Pancreas (tissue), 10 donors: ENCODE measurements around the gene ALX3. TPM values are rescaled to one million over a fixed set of nuclear protein-coding genes. Genes with fewer than 3 reads are reported as not detected.
A peak's percentile ranks its signal among the peaks of the same experiment; 100 is the strongest.

ENCODE experiments used
- ATAC-seq, 4 donors: fragments of 200-7000 bp; cut with Tn5 transposase; one replicate each; pipeline versions ENCODE4 v1.8.0 to v1.9.1; 2020; ENCODE audit warnings: mild to moderate bottlenecking in 4 of 4, moderate library complexity in 4 of 4
- DNase-seq, 6 donors: peaks; one replicate each; pipeline ENCODE4 v3.0.0-alpha.2; 2020
- FAIRE-seq: peaks from 2 replicates; lab custom pipeline; 2012; peaks lifted over from hg19 to GRCh38; lab: Jason Lieb, UNC
- H3K27ac ChIP-seq, 4 donors: fragments of 200-600 bp; sonication (generic); 1 replicate in 3 of 4; 2 replicates in 1 of 4; pipeline versions ENCODE4 v1.5.0 to v1.8.0; 2020
- H3K27me3 ChIP-seq, 4 donors: fragments of 200-600 bp; one replicate each; pipeline ENCODE4 v1.8.0; 2021
- H3K36me3 ChIP-seq, 3 donors: fragments of 200-600 bp; sonication (generic) in 1 of 3; one replicate each; pipeline versions ENCODE4 v1.5.0 to v1.8.0; 2020 to 2021
- H3K4me1 ChIP-seq, 3 donors: fragments of 200-600 bp; one replicate each; pipeline ENCODE4 v1.8.0; 2021
- H3K4me3 ChIP-seq, 4 donors: fragments of 200-600 bp; sonication (generic) in 2 of 4; one replicate each; pipeline versions ENCODE4 v1.5.0 to v1.8.0; 2020 to 2021
- H3K9me3 ChIP-seq, 4 donors: fragments of 200-600 bp; one replicate each; pipeline ENCODE4 v1.8.0; 2021
- WGBS, 2 donors: extraction: QIAGEN DNeasy Blood & Tissue Kit; methylation state at CpG; one replicate each; pipeline ENCODE4 v1.1.7; 2013; 5-methylcytosine and 5-hydroxymethylcytosine counted together
- intact Hi-C, 3 donors: fragments of 100-400 bp; cut with DNase I; formaldehyde crosslinking; loops; one replicate each; pipeline versions ENCODE4 v1.11.1 to v1.14.2; 2022
- polyA plus RNA-seq, 2 donors: library from polyadenylated mRNA; stranded (reverse); fragments of 200-250 nt; gene quantifications; one replicate each; pipeline ENCODE4 v1.2.3, GENCODE V29; 2013
- total RNA-seq, 6 donors: library from RNA; stranded (reverse); fragmentation: NEBNext Ultra II Directional in 4 of 6; extraction: Animal tissue kit (Norgen Biotek cat#: 25700) in 4 of 6; gene quantifications; one replicate each; pipeline versions ENCODE4 v1.2.1 to v1.2.4, GENCODE V29; 2021 to 2023
- TF ChIP-seq, protein P1 (sequence below), 4 donors: fragments of 200-600 bp; sonication (generic) in 3 of 4; IDR thresholded peaks; one replicate each; pipeline versions ENCODE4 v1.5.0 to v1.8.0; 2021; ENCODE audit warnings: antibody characterized with exemption in 4 of 4
- donor health status: healthy with polysubstance abuse.
- donor health status: DM: no; HTN: no; CAD: no; lungs with moderate emphysema.
- donor health status: DM: no; HTN: no; CAD: no.
- donor health status: control.
- donor health status: control.
- donor health status: Bipolar disorder and iron deficiency.
- donor health status: DM: yes; HTN: yes; CAD: no.
- donor health status: DM: no; HTN: no; CAD: no.
- donor health status: DM: no; HTN: no; CAD: no.
- donor health status: DM: yes; HTN: yes; CAD: no.

ALX3 gene
- total and polyA plus RNA-seq, 8 donors, result 0.35 TPM; not detected in 7

GRCh38 chr1:110049801-110050601, 20.5 kb downstream of the ALX3 start:
- TF ChIP-seq, protein P1, sequence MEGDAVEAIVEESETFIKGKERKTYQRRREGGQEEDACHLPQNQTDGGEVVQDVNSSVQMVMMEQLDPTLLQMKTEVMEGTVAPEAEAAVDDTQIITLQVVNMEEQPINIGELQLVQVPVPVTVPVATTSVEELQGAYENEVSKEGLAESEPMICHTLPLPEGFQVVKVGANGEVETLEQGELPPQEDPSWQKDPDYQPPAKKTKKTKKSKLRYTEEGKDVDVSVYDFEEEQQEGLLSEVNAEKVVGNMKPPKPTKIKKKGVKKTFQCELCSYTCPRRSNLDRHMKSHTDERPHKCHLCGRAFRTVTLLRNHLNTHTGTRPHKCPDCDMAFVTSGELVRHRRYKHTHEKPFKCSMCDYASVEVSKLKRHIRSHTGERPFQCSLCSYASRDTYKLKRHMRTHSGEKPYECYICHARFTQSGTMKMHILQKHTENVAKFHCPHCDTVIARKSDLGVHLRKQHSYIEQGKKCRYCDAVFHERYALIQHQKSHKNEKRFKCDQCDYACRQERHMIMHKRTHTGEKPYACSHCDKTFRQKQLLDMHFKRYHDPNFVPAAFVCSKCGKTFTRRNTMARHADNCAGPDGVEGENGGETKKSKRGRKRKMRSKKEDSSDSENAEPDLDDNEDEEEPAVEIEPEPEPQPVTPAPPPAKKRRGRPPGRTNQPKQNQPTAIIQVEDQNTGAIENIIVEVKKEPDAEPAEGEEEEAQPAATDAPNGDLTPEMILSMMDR (IDR thresholded peaks at IDR 0.05), result no peak
- Histone ChIP-seq H3K27ac (no peak overlapping the region), H3K9me3 (no peaks in the 10 kb centered on the region), H3K27me3 (no peaks in the 10 kb centered on the region), H3K4me1 (no peaks in the 10 kb centered on the region), H3K36me3 (peaks cover 5 to 74% (median 26%) of the 10 kb centered on the region in 3 donors), H3K4me3 (no peak overlapping the region)
- ATAC-seq (no peak), DNase-seq (peak in 2 of 6 donors; percentile 68 to 78), FAIRE-seq (no peak)
- 84 to 87% methylated on average over 11 of the region's 11 CpGs for WGBS, 2 donors
- intact Hi-C loops, result loop anchor here in 1 of 3 donors (10.0 kb wide), 1 partner anchor 55 kb away; no protein-coding TSS in a partner anchor

DNA sequence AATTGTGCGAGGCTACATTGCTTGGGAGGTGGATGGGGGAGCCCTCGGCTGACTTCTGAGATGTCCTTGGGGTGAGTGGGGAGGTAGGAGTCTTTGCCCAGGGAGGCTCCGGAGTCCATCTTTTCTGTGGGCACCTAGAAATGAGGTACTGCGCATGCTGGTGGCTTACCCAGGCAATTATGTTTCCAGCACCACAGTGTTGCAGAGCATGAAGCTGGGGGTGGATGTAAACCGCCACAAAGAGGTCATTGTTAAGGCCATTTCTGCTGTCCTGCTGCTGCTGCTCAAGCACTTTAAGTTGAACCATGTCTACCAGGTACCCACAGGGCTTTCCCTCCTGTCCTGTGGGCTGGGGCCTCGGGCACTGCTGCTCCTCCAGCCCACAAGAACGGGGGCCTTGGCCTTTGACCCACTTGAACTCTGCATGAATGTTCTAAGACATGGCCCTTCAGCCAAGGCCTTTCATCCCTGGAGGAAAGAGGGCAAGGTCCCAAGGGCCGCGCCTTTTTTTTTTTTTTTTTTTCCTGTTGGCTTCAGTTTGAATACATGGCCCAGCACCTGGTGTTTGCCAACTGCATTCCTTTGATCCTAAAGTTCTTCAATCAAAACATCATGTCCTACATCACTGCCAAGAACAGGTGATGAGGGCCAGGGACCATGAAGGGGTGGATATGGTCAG, 21.4 kb downstream of the ALX3 start:
- TF ChIP-seq, protein P1 (IDR thresholded peaks at IDR 0.05), result no peak
- intact Hi-C loops, result no loop called here
- DNase-seq (no peak), ATAC-seq (peak in 3 of 4 donors; percentile 19 to 61 (median 49)), FAIRE-seq (no peak)
- Histone ChIP-seq H3K27me3 (no peaks in the 10 kb centered on the region), H3K36me3 (peaks cover 5 to 74% (median 25%) of the 10 kb centered on the region in 3 donors), H3K27ac (no peak overlapping the region), H3K9me3 (no peaks in the 10 kb centered on the region), H3K4me3 (no peak overlapping the region), H3K4me1 (no peaks in the 10 kb centered on the region)
- 73 to 75% methylated on average over 9 of the region's 9 CpGs for WGBS, 2 donors

- TF ChIP-seq, protein P1 (IDR thresholded peaks at IDR 0.05), result no peak
- FAIRE-seq (no peak), ATAC-seq (no peak), DNase-seq (peak in 1 of 6 donors; percentile 46)
- Histone ChIP-seq H3K9me3 (no peaks in the 10 kb centered on the region), H3K4me1 (no peaks in the 10 kb centered on the region), H3K27me3 (no peaks in the 10 kb centered on the region), H3K27ac (no peak overlapping the region), H3K36me3 (peaks cover 5 to 75% (median 33%) of the 10 kb centered on the region in 3 donors), H3K4me3 (no peak overlapping the region)
- intact Hi-C loops, result no loop called here
- 88 to 95% methylated on average over 5 of the region's 5 CpGs for WGBS, 2 donors
Measured at GRCh38 chr1:110048240-110048639, 22.2 kb downstream of the ALX3 start.

GRCh38 chr1:110047463-110047862, 23.0 kb downstream of the ALX3 start:
- DNase-seq (no peak), ATAC-seq (no peak), FAIRE-seq (no peak)
- H3K4me1 ChIP-seq, result no peaks in the 10 kb centered on the region
- no peaks in the 10 kb centered on the region for H3K9me3 ChIP-seq
- H3K36me3 ChIP-seq, result peaks cover 5 to 80% (median 33%) of the 10 kb centered on the region in 3 donors
- 72 to 78% methylated on average over 3 of the region's 3 CpGs for WGBS, 2 donors
- no peaks in the 10 kb centered on the region for H3K27me3 ChIP-seq
- intact Hi-C loops, result no loop called here
- TF ChIP-seq, protein P1 (IDR thresholded peaks at IDR 0.05), result no peak
- H3K4me3 ChIP-seq, result no peak overlapping the region
- H3K27ac ChIP-seq, result no peak overlapping the region
